ENCODE data around the gene KAT2A. TPM values are rescaled to one million over a fixed set of nuclear protein-coding genes. Genes with fewer than 3 reads are reported as not detected.

Gene KAT2A
- total RNA-seq, 1 experiment from 2014 or later: 41.2 TPM

DNA sequence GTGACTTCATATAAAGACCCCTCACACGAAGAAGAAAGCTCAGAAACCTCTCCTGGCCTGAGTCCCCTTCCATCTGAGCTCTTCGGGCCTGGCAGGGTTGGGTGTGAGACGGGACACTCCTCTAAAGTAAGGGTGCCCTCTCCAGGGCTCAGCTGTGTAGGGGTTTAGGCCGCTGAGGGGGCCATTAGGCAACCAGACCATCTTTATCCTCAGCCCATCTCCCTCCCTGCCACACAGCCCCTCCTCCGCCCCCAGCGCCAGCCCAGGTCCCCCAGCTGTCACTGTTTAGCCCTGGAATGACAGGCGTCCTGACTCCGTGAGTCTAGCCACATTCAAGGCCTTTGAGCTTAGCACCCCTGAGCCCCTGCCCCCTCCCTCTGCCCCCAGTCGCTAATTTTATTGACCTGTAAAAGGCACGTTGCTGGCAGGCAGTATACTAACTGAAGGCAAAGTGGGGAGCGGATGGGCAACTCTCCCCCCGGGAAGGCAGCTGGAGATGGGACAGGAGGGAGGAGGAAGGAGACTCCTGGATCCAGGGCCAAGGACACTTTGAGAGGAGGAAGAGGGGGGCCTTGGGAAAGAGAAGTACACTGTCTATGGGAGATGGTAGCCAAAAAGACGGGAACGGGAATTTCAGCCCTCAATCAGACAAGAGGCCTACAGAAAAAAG is 22.3 kb downstream of the KAT2A start:
- no peaks in the 10 kb centered on the region for H3K36me3 ChIP-seq (ENCODE audit: control insufficient read depth in 1 of 2, insufficient read depth in 2 of 2, low read length in 2 of 2)
- ATAC-seq: no peak
- no peak overlapping the region for H2AFZ ChIP-seq (ENCODE audit: low read depth, low read length, poor library complexity, severe bottlenecking)
- POLR2A ChIA-PET: interaction anchor here (0.8 kb wide), 1 partner anchor 8 kb away, joined by 3 read pairs; no protein-coding TSS in a partner anchor
- H3K4me1 ChIP-seq (ENCODE audit: control insufficient read depth in 1 of 2, insufficient read depth in 2 of 2, low read length in 2 of 2): peaks cover 0 to 8% of the 10 kb centered on the region in 2 experiments; a peak in 3 of 4 replicates
- H3K27me3 ChIP-seq (ENCODE audit: insufficient read depth, low read length): no peaks in the 10 kb centered on the region
- RAD21 ChIA-PET (ENCODE audit: low non-redundant PET in 1 of 2, low total read pairs in 2 of 2, uncharacterized antibody in 2 of 2, unreplicated experiment in 2 of 2): no interaction called here
- no peak overlapping the region for H3K4me2 ChIP-seq (ENCODE audit: low read length)
- H3K27ac ChIP-seq (ENCODE audit: low read depth, low read length): no peak overlapping the region
- no TSS peak for BruUV-seq (replicated peaks)
- no peaks in the 10 kb centered on the region for H3K9me3 ChIP-seq (ENCODE audit: control insufficient read depth in 1 of 2, insufficient read depth in 1 of 2, low read depth in 1 of 2, low read length in 2 of 2)
- intact Hi-C loops (cut with micrococcal nuclease): no loop called here
- TF ChIP-seq POLR2A (IDR thresholded peaks at IDR 0.05; ENCODE audit: borderline replicate concordance, extremely low read depth, insufficient read depth, insufficient read length): no peak
- TF ChIP-seq, protein P1, sequence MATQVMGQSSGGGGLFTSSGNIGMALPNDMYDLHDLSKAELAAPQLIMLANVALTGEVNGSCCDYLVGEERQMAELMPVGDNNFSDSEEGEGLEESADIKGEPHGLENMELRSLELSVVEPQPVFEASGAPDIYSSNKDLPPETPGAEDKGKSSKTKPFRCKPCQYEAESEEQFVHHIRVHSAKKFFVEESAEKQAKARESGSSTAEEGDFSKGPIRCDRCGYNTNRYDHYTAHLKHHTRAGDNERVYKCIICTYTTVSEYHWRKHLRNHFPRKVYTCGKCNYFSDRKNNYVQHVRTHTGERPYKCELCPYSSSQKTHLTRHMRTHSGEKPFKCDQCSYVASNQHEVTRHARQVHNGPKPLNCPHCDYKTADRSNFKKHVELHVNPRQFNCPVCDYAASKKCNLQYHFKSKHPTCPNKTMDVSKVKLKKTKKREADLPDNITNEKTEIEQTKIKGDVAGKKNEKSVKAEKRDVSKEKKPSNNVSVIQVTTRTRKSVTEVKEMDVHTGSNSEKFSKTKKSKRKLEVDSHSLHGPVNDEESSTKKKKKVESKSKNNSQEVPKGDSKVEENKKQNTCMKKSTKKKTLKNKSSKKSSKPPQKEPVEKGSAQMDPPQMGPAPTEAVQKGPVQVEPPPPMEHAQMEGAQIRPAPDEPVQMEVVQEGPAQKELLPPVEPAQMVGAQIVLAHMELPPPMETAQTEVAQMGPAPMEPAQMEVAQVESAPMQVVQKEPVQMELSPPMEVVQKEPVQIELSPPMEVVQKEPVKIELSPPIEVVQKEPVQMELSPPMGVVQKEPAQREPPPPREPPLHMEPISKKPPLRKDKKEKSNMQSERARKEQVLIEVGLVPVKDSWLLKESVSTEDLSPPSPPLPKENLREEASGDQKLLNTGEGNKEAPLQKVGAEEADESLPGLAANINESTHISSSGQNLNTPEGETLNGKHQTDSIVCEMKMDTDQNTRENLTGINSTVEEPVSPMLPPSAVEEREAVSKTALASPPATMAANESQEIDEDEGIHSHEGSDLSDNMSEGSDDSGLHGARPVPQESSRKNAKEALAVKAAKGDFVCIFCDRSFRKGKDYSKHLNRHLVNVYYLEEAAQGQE (IDR thresholded peaks at IDR 0.05; ENCODE audit: low read depth): no peak
- no peak for TF ChIP-seq YY1 (IDR thresholded peaks at IDR 0.05; ENCODE audit: extremely low read depth, insufficient replicate concordance, low read depth, low read length)
- TF ChIP-seq EGR1 (IDR thresholded peaks at IDR 0.05; ENCODE audit: low read depth): no peak
- TF ChIP-seq, protein P2, sequence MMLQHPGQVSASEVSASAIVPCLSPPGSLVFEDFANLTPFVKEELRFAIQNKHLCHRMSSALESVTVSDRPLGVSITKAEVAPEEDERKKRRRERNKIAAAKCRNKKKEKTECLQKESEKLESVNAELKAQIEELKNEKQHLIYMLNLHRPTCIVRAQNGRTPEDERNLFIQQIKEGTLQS (IDR thresholded peaks at IDR 0.05): no peak
- no peak for TF ChIP-seq EZH2phosphoT487 (IDR thresholded peaks at IDR 0.05; ENCODE audit: borderline replicate concordance)
- no peak for TF ChIP-seq SIN3A (IDR thresholded peaks at IDR 0.05; ENCODE audit: low read depth)
- TF ChIP-seq ELF1 (IDR thresholded peaks at IDR 0.05; ENCODE audit: borderline replicate concordance, low read depth): no peak
- TF ChIP-seq, protein P3, sequence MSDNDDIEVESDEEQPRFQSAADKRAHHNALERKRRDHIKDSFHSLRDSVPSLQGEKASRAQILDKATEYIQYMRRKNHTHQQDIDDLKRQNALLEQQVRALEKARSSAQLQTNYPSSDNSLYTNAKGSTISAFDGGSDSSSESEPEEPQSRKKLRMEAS (IDR thresholded peaks at IDR 0.05): no peak
- no peak for TF ChIP-seq ZFX (IDR thresholded peaks at IDR 0.05)
- no peak for TF ChIP-seq ZNF274 (IDR thresholded peaks at IDR 0.05; ENCODE audit: low read depth, low read length)
- TF ChIP-seq FOSL1 (IDR thresholded peaks at IDR 0.05; ENCODE audit: low read depth): no peak
- TF ChIP-seq, protein P4, sequence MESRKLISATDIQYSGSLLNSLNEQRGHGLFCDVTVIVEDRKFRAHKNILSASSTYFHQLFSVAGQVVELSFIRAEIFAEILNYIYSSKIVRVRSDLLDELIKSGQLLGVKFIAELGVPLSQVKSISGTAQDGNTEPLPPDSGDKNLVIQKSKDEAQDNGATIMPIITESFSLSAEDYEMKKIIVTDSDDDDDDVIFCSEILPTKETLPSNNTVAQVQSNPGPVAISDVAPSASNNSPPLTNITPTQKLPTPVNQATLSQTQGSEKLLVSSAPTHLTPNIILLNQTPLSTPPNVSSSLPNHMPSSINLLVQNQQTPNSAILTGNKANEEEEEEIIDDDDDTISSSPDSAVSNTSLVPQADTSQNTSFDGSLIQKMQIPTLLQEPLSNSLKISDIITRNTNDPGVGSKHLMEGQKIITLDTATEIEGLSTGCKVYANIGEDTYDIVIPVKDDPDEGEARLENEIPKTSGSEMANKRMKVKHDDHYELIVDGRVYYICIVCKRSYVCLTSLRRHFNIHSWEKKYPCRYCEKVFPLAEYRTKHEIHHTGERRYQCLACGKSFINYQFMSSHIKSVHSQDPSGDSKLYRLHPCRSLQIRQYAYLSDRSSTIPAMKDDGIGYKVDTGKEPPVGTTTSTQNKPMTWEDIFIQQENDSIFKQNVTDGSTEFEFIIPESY (IDR thresholded peaks at IDR 0.05; ENCODE audit: extremely low read depth, insufficient replicate concordance, low read length): no peak
- no peak overlapping the region for H3K9ac ChIP-seq (ENCODE audit: low read length)
- no peaks in the 10 kb centered on the region for H4K20me1 ChIP-seq (ENCODE audit: insufficient read depth)
- DNase-seq (ENCODE audit: low read depth, low spot score): no peak
- CTCF ChIA-PET: interaction anchor here (0.8 kb wide), 1 partner anchor 31 kb away, joined by 3 read pairs; no protein-coding TSS in a partner anchor
- H3K79me2 ChIP-seq (ENCODE audit: insufficient read depth, low read length): no peaks in the 10 kb centered on the region
- no peak overlapping the region for H3K4me3 ChIP-seq (replicated peaks in 1 of 2; ENCODE audit: low read depth in 1 of 2, low read length in 2 of 2)
- H3K9me2 ChIP-seq (ENCODE audit: insufficient read depth): no peaks in the 10 kb centered on the region
